Measurements from ENCODE around the gene ADGRB2. TPM values are rescaled to one million over a fixed set of nuclear protein-coding genes. Genes with fewer than 3 reads are reported as not detected.
A peak's percentile ranks its signal among the peaks of the same experiment; 100 is the strongest.

Gene ADGRB2
- total RNA-seq, 2 experiments from 2014 or later, result 4.0 to 11.4 TPM

GRCh38 chr1:31767225-31767624, 3.1 kb upstream of the ADGRB2 start:
- H3K27ac ChIP-seq (ENCODE audit: low read depth, low read length, poor library complexity, severe bottlenecking), result no peak overlapping the region
- H3K36me3 ChIP-seq (ENCODE audit: insufficient read depth, low read length), result no peaks in the 10 kb centered on the region
- POLR2A ChIA-PET, result interaction anchor here (0.5 to 1.0 kb wide), 2 partner anchors 37 to 47 kb away, joined by 4 read pairs; no protein-coding TSS in a partner anchor
- H3K4me1 ChIP-seq (ENCODE audit: insufficient read depth, low read length, poor library complexity, severe bottlenecking), result peaks cover 57% of the 10 kb centered on the region
- H3K4me2 ChIP-seq (ENCODE audit: low read length), result no peak overlapping the region
- no peak overlapping the region for H2AFZ ChIP-seq (ENCODE audit: low read length)
- intact Hi-C loops (cut with micrococcal nuclease; ENCODE audit: unreplicated experiment), result no loop called here
- H4K20me1 ChIP-seq (ENCODE audit: insufficient read depth, low read length), result no peaks in the 10 kb centered on the region
- H3K9me3 ChIP-seq (ENCODE audit: low read length), result no peaks in the 10 kb centered on the region
- TF ChIP-seq CTCF (conservative IDR thresholded peaks at IDR 0.05; ENCODE audit: low read length) (no peak), EZH2phosphoT487 (IDR thresholded peaks at IDR 0.05; ENCODE audit: borderline replicate concordance, low read depth, low read length) (no peak)
- H3K79me2 ChIP-seq (ENCODE audit: insufficient read depth, low read depth, low read length), result no peaks in the 10 kb centered on the region
- no TSS peak for BruUV-seq (replicated peaks)
- DNase-seq (ENCODE audit: low spot score), result no peak
- no peak overlapping the region for H3K4me3 ChIP-seq (ENCODE audit: low read depth, low read length, poor library complexity, severe bottlenecking)
- CTCF ChIA-PET (ENCODE audit: unreplicated experiment), result interaction anchor here (1.4 kb wide), 1 partner anchor 21 kb away, joined by 4 read pairs; no protein-coding TSS in a partner anchor
- H3K9me2 ChIP-seq (ENCODE audit: insufficient read depth, low read length), result no peaks in the 10 kb centered on the region

- DNase-seq (ENCODE audit: low spot score), result no peak
- Histone ChIP-seq H3K27ac (ENCODE audit: low read depth, low read length, poor library complexity, severe bottlenecking) (no peak overlapping the region), H3K79me2 (ENCODE audit: insufficient read depth, low read depth, low read length) (no peaks in the 10 kb centered on the region), H3K4me3 (ENCODE audit: low read depth, low read length, poor library complexity, severe bottlenecking) (no peak overlapping the region), H3K9me3 (ENCODE audit: low read length) (no peaks in the 10 kb centered on the region), H3K4me1 (ENCODE audit: insufficient read depth, low read length, poor library complexity, severe bottlenecking) (peaks cover 67% of the 10 kb centered on the region), H3K36me3 (ENCODE audit: insufficient read depth, low read length) (no peaks in the 10 kb centered on the region), H4K20me1 (ENCODE audit: insufficient read depth, low read length) (no peaks in the 10 kb centered on the region), H3K9me2 (ENCODE audit: insufficient read depth, low read length) (no peaks in the 10 kb centered on the region), H3K4me2 (ENCODE audit: low read length) (no peak overlapping the region), H2AFZ (ENCODE audit: low read length) (no peak overlapping the region)
- BruUV-seq (replicated peaks), result no TSS peak
- ChIA-PET CTCF (ENCODE audit: unreplicated experiment) (no interaction called here), POLR2A (no interaction called here)
- no peak for TF ChIP-seq EZH2phosphoT487 (IDR thresholded peaks at IDR 0.05; ENCODE audit: borderline replicate concordance, low read depth, low read length)
- TF ChIP-seq CTCF (conservative IDR thresholded peaks at IDR 0.05; ENCODE audit: low read length), result no peak
- intact Hi-C loops (cut with micrococcal nuclease; ENCODE audit: unreplicated experiment), result no loop called here
Observed at GRCh38 chr1:31765516-31765915, 1.4 kb upstream of the ADGRB2 start.

- Histone ChIP-seq H3K4me2 (ENCODE audit: low read length) (peak overlapping the region; percentile 43; the same call in 1 of the 2 replicates), H4K20me1 (ENCODE audit: insufficient read depth, low read length) (no peaks in the 10 kb centered on the region), H3K9me3 (ENCODE audit: low read length) (no peaks in the 10 kb centered on the region), H2AFZ (ENCODE audit: low read length) (no peak overlapping the region), H3K4me1 (ENCODE audit: insufficient read depth, low read length, poor library complexity, severe bottlenecking) (peaks cover 71% of the 10 kb centered on the region), H3K4me3 (ENCODE audit: low read depth, low read length, poor library complexity, severe bottlenecking) (no peak overlapping the region), H3K9me2 (ENCODE audit: insufficient read depth, low read length) (no peaks in the 10 kb centered on the region), H3K36me3 (ENCODE audit: insufficient read depth, low read length) (no peaks in the 10 kb centered on the region), H3K79me2 (ENCODE audit: insufficient read depth, low read depth, low read length) (no peaks in the 10 kb centered on the region), H3K27ac (ENCODE audit: low read depth, low read length, poor library complexity, severe bottlenecking) (no peak overlapping the region)
- BruUV-seq (replicated peaks), result no TSS peak
- ChIA-PET CTCF (ENCODE audit: unreplicated experiment) (no interaction called here), POLR2A (no interaction called here)
- intact Hi-C loops (cut with micrococcal nuclease; ENCODE audit: unreplicated experiment), result no loop called here
- TF ChIP-seq EZH2phosphoT487 (IDR thresholded peaks at IDR 0.05; ENCODE audit: borderline replicate concordance, low read depth, low read length) (no peak), CTCF (conservative IDR thresholded peaks at IDR 0.05; ENCODE audit: low read length) (peak; percentile 80)
- peak; percentile 69 for DNase-seq (ENCODE audit: low spot score)
Observed at GRCh38 chr1:31765041-31765467, 914 bp upstream of the ADGRB2 start.

Data from OCI-LY7 (cell line).